ENCODE results near the gene HLA-B. TPM values are rescaled to one million over a fixed set of nuclear protein-coding genes. Genes with fewer than 3 reads are reported as not detected.

HLA-B gene
- polyA plus RNA-seq, 1 donor from 2014 or later, result 9.4 TPM

DNA sequence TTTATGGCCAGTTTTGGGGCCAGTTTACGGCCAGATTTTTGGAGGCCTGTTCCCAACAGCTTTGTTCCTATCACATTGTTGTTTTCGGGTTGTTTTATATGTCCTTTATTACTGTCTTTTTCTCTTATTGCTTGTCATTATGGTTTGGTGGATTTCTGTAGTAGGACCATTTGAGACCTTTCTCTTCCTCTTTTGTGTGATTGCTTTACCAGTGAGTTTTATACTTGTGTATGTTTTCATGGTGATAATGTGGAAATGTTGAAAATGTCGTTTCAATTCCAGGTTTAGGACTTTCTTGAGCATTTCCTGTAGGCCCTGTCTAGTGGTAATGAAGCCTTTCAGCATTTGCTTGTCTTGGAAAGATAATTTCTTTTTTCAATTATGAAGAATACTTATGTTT is 17.8 kb downstream of the HLA-B start:
- Histone ChIP-seq H2AFZ (ENCODE audit: low read depth, low read length) (no peak overlapping the region), H3F3A (ENCODE audit: insufficient read depth, low read length, poor library complexity, severe bottlenecking) (no peaks in the 10 kb centered on the region), H3K79me2 (replicated peaks; ENCODE audit: insufficient read depth, low read length) (no peaks in the 10 kb centered on the region), H3K9me2 (ENCODE audit: insufficient read depth, low read length) (no peaks in the 10 kb centered on the region), H3K36me3 (ENCODE audit: insufficient read depth, low read length) (no peaks in the 10 kb centered on the region), H3K4me2 (ENCODE audit: low read length) (no peak overlapping the region), H3K27me3 (ENCODE audit: insufficient read depth, low read depth, low read length) (no peaks in the 10 kb centered on the region), H3K27ac (ENCODE audit: low read length) (no peak overlapping the region), H3K9ac (ENCODE audit: low read length) (no peak overlapping the region), H3K4me3 (ENCODE audit: low read length) (no peak overlapping the region), H3K9me3 (ENCODE audit: low read length) (no peaks in the 10 kb centered on the region), H4K20me1 (ENCODE audit: insufficient read depth) (no peaks in the 10 kb centered on the region)
- no peak for TF ChIP-seq EP300 (conservative IDR thresholded peaks at IDR 0.05; ENCODE audit: poor library complexity, severe bottlenecking)
- TF ChIP-seq, protein P1, sequence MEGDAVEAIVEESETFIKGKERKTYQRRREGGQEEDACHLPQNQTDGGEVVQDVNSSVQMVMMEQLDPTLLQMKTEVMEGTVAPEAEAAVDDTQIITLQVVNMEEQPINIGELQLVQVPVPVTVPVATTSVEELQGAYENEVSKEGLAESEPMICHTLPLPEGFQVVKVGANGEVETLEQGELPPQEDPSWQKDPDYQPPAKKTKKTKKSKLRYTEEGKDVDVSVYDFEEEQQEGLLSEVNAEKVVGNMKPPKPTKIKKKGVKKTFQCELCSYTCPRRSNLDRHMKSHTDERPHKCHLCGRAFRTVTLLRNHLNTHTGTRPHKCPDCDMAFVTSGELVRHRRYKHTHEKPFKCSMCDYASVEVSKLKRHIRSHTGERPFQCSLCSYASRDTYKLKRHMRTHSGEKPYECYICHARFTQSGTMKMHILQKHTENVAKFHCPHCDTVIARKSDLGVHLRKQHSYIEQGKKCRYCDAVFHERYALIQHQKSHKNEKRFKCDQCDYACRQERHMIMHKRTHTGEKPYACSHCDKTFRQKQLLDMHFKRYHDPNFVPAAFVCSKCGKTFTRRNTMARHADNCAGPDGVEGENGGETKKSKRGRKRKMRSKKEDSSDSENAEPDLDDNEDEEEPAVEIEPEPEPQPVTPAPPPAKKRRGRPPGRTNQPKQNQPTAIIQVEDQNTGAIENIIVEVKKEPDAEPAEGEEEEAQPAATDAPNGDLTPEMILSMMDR (IDR thresholded peaks at IDR 0.05; ENCODE audit: poor library complexity, severe bottlenecking), result no peak
- TF ChIP-seq TAF1 (IDR thresholded peaks at IDR 0.05; ENCODE audit: low read depth), result no peak
- TF ChIP-seq, protein P2, sequence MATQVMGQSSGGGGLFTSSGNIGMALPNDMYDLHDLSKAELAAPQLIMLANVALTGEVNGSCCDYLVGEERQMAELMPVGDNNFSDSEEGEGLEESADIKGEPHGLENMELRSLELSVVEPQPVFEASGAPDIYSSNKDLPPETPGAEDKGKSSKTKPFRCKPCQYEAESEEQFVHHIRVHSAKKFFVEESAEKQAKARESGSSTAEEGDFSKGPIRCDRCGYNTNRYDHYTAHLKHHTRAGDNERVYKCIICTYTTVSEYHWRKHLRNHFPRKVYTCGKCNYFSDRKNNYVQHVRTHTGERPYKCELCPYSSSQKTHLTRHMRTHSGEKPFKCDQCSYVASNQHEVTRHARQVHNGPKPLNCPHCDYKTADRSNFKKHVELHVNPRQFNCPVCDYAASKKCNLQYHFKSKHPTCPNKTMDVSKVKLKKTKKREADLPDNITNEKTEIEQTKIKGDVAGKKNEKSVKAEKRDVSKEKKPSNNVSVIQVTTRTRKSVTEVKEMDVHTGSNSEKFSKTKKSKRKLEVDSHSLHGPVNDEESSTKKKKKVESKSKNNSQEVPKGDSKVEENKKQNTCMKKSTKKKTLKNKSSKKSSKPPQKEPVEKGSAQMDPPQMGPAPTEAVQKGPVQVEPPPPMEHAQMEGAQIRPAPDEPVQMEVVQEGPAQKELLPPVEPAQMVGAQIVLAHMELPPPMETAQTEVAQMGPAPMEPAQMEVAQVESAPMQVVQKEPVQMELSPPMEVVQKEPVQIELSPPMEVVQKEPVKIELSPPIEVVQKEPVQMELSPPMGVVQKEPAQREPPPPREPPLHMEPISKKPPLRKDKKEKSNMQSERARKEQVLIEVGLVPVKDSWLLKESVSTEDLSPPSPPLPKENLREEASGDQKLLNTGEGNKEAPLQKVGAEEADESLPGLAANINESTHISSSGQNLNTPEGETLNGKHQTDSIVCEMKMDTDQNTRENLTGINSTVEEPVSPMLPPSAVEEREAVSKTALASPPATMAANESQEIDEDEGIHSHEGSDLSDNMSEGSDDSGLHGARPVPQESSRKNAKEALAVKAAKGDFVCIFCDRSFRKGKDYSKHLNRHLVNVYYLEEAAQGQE (IDR thresholded peaks at IDR 0.05; ENCODE audit: borderline replicate concordance), result no peak
- no peak for TF ChIP-seq EZH2 (IDR thresholded peaks at IDR 0.05; ENCODE audit: borderline replicate concordance, insufficient read depth, low read length, poor library complexity, severe bottlenecking)
- TF ChIP-seq MXI1 (conservative IDR thresholded peaks at IDR 0.05; ENCODE audit: poor library complexity, severe bottlenecking), result no peak
- TF ChIP-seq POLR2AphosphoS5 (IDR thresholded peaks at IDR 0.05), result no peak
- TF ChIP-seq SMC3 (conservative IDR thresholded peaks at IDR 0.05; ENCODE audit: poor library complexity), result no peak
- no peak for TF ChIP-seq RAD21 (conservative IDR thresholded peaks at IDR 0.05)

DNA sequence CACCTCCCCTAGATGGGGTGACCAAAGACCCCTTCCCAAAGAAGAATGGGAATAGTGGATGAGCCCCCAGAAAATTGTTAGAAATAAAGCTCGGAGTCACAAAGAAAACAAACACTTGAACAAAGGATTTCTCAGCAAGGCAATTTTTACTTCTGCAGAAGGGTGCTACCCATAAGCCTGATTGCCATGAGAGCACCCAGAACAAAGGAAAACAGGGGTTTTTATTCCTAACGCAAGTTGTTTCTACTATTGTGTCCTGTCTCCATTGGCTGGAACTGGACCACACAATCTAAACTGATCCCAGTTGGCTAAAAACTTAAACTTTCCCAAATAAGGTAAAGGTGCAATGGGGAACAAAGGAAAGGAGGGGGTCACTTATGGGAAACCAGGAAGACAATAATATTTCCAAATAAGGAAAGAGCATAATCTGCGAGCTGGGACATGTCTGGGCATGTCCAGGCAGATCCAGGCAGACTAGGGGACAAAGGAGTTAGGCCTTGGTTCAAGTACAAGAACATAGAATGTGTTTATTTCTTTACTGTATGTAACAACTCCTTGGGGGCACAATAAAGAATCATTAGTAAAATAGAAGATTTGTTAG is 20.0 kb downstream of the HLA-B start:
- Histone ChIP-seq H3K27ac (ENCODE audit: low read length) (no peak overlapping the region), H3K9me3 (ENCODE audit: low read length) (no peaks in the 10 kb centered on the region), H3K4me2 (ENCODE audit: low read length) (no peak overlapping the region), H3K79me2 (replicated peaks; ENCODE audit: insufficient read depth, low read length) (no peaks in the 10 kb centered on the region), H3K9me2 (ENCODE audit: insufficient read depth, low read length) (no peaks in the 10 kb centered on the region), H3K4me3 (ENCODE audit: low read length) (no peak overlapping the region), H4K20me1 (ENCODE audit: insufficient read depth) (no peaks in the 10 kb centered on the region), H3K27me3 (ENCODE audit: insufficient read depth, low read depth, low read length) (no peaks in the 10 kb centered on the region), H3F3A (ENCODE audit: insufficient read depth, low read length, poor library complexity, severe bottlenecking) (no peaks in the 10 kb centered on the region), H3K9ac (ENCODE audit: low read length) (no peak overlapping the region), H2AFZ (ENCODE audit: low read depth, low read length) (no peak overlapping the region), H3K36me3 (ENCODE audit: insufficient read depth, low read length) (no peaks in the 10 kb centered on the region)
- TF ChIP-seq EZH2 (IDR thresholded peaks at IDR 0.05; ENCODE audit: borderline replicate concordance, insufficient read depth, low read length, poor library complexity, severe bottlenecking) (no peak), POLR2AphosphoS5 (IDR thresholded peaks at IDR 0.05) (no peak), EP300 (conservative IDR thresholded peaks at IDR 0.05; ENCODE audit: poor library complexity, severe bottlenecking) (no peak), SMC3 (conservative IDR thresholded peaks at IDR 0.05; ENCODE audit: poor library complexity) (no peak), RAD21 (conservative IDR thresholded peaks at IDR 0.05) (no peak), TAF1 (IDR thresholded peaks at IDR 0.05; ENCODE audit: low read depth) (no peak), MXI1 (conservative IDR thresholded peaks at IDR 0.05; ENCODE audit: poor library complexity, severe bottlenecking) (no peak)
- TF ChIP-seq, protein P2 (IDR thresholded peaks at IDR 0.05; ENCODE audit: borderline replicate concordance), result no peak
- TF ChIP-seq, protein P1 (IDR thresholded peaks at IDR 0.05; ENCODE audit: poor library complexity, severe bottlenecking), result no peak

All from neural cell (in vitro differentiated cells).